WERI-Rb-1 (cell line): ENCODE results near the gene CUL4A.

Experiments
- DNase-seq: peaks from one replicate; pipeline ENCODE4 v3.0.0-alpha.2; 2020
- H3K27ac ChIP-seq: fragments of 250-450 bp; sonication (Bioruptor Pico); 2 replicates; pipeline ENCODE4 v1.5.1; 2020; ENCODE audit warnings: mild to moderate bottlenecking, moderate library complexity
- H3K27me3 ChIP-seq: fragments of 250-450 bp; sonication (Bioruptor Pico); 2 replicates; pipeline ENCODE4 v1.5.1; 2021; ENCODE audit warnings: mild to moderate bottlenecking, low read depth, moderate library complexity; ENCODE audit not compliant: insufficient read depth, severe bottlenecking
- H3K36me3 ChIP-seq: fragments of 250-450 bp; sonication (Bioruptor Pico); 2 replicates; pipeline ENCODE4 v1.5.1; 2020; ENCODE audit warnings: mild to moderate bottlenecking, moderate library complexity
- H3K4me3 ChIP-seq: 2 replicates; pipeline ENCODE4 v1.5.1; 2011; ENCODE audit warnings: low read depth, mild to moderate bottlenecking, control low read depth, low read length
- H3K9me3 ChIP-seq: fragments of 250-450 bp; sonication (Bioruptor Pico); 2 replicates; pipeline ENCODE4 v1.5.1; 2021; ENCODE audit warnings: mild to moderate bottlenecking, moderate library complexity; ENCODE audit not compliant: severe bottlenecking
- TF ChIP-seq, protein P1 (sequence below): IDR thresholded peaks from 2 replicates; pipeline ENCODE4 v1.5.1; 2011; ENCODE audit warnings: low read depth, mild to moderate bottlenecking, control low read depth, inconsistent platforms, low read length

Gene CUL4A

DNA sequence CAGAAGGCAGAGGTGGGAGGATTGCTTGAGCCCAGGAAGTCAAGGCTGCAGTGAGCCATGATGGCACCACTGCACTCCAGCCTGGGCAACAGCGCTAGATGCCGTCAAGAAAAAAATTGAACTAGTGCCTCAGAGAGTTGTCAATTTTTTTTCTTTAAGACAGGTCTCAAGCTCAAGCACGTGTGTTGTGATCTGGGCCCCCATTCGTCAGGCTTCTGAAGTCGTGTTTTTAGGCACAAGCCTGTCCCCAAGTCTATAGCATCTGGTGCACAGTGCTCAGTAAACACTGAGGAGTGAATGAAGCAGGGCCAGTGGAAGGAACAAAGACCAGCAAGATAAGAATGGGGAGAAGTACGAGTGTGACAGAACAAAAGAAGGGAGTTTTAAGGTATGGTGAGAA lies 63.9 kb downstream of the CUL4A start:
- no peaks in the 10 kb centered on the region for H3K9me3 ChIP-seq
- TF ChIP-seq, protein P1, sequence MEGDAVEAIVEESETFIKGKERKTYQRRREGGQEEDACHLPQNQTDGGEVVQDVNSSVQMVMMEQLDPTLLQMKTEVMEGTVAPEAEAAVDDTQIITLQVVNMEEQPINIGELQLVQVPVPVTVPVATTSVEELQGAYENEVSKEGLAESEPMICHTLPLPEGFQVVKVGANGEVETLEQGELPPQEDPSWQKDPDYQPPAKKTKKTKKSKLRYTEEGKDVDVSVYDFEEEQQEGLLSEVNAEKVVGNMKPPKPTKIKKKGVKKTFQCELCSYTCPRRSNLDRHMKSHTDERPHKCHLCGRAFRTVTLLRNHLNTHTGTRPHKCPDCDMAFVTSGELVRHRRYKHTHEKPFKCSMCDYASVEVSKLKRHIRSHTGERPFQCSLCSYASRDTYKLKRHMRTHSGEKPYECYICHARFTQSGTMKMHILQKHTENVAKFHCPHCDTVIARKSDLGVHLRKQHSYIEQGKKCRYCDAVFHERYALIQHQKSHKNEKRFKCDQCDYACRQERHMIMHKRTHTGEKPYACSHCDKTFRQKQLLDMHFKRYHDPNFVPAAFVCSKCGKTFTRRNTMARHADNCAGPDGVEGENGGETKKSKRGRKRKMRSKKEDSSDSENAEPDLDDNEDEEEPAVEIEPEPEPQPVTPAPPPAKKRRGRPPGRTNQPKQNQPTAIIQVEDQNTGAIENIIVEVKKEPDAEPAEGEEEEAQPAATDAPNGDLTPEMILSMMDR, result no peak
- peak overlapping the region; percentile 75 for H3K27ac ChIP-seq
- H3K27me3 ChIP-seq, result no peaks in the 10 kb centered on the region
- H3K36me3 ChIP-seq, result peaks cover 3% of the 10 kb centered on the region
- H3K4me3 ChIP-seq, result peak overlapping the region; percentile 22
- no peak for DNase-seq

DNA sequence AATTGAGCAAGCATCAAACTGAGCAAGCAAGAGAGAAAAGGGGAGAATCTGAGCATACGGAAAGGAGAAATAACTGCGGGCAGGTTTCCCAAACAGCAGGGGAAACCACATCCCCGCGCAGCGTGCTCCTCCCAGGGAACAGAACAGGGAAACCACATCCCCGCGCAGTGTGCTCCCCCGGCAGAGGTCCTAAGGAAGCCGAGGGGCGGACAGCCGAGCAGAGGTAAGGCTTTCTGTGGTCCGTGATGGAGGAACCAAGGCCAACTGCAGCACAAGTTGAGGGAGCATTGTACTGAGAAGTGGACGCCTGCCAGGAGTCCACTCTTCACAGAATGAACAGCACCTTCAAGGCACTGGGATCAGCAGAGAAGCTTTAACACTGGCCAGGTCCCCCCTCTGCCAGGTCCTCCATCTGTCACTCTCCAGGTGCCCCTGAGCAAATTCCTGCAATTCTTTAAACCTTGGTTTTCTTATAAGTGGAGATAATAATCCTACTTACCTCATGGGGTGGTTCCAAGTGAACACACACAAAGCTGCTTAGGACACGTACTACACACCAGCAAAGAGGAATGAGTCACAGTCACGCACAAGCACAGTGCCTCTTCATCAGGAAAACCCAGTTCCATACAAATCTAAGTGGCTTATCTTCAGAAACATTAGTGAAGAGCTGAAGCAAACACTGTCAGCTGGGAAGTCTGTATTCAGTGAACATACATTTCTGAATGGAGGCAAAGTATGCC lies 64.6 kb downstream of the CUL4A start:
- Histone ChIP-seq H3K4me3 (peak overlapping the region; percentile 22), H3K9me3 (no peaks in the 10 kb centered on the region), H3K27me3 (no peaks in the 10 kb centered on the region), H3K27ac (peak overlapping the region; percentile 75), H3K36me3 (no peaks in the 10 kb centered on the region; the same call in 1 of the 2 replicates)
- peak; percentile 90 for DNase-seq
- TF ChIP-seq, protein P1, result no peak

DNA sequence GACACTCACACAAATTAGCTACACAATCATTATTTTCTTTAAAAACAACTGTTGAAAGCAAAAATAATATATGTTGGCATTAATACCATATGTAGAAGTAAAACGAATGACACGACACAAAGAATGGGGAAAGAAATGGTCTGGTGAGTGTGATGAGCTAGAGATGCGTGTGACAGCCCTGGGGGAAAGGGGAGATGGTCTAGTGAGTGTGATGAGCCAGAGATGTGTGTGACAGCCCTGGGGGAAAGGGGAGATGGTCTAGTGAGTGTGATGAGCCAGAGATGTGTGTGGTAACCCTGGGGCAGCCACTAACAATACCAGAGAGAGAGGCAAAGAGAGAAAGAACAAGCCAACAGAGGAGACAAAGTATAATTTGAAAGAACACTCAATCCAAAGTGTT lies 65.3 kb downstream of the CUL4A start:
- Histone ChIP-seq H3K4me3 (peak overlapping the region; percentile 22), H3K27me3 (no peaks in the 10 kb centered on the region), H3K9me3 (no peaks in the 10 kb centered on the region), H3K27ac (peak overlapping the region; percentile 75), H3K36me3 (no peaks in the 10 kb centered on the region)
- DNase-seq, result no peak
- TF ChIP-seq, protein P1, result no peak

DNA sequence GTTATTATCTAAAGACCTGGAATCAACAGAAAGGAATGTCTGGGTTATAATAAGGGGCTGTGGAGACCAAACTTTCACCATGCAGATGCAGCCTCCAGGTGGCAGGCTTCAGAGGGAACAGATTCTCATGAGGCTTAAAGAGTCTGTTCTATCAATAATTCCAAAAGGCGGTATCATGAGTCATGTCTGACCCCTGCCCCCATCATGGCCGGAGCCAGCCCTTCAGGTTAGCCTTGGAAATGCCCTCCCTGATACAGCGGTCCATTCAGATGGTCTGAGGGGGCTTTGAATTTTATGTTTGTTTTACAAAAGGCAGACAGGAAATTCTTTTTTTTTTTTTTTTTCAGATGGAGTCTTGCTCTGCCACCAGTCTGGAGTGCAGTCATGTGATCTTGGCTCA lies 66.0 kb downstream of the CUL4A start:
- Histone ChIP-seq H3K9me3 (no peaks in the 10 kb centered on the region), H3K27ac (peak overlapping the region; percentile 75), H3K27me3 (no peaks in the 10 kb centered on the region), H3K4me3 (no peak overlapping the region), H3K36me3 (no peaks in the 10 kb centered on the region)
- TF ChIP-seq, protein P1, result peak; percentile 81
- peak; percentile 89 for DNase-seq

DNA sequence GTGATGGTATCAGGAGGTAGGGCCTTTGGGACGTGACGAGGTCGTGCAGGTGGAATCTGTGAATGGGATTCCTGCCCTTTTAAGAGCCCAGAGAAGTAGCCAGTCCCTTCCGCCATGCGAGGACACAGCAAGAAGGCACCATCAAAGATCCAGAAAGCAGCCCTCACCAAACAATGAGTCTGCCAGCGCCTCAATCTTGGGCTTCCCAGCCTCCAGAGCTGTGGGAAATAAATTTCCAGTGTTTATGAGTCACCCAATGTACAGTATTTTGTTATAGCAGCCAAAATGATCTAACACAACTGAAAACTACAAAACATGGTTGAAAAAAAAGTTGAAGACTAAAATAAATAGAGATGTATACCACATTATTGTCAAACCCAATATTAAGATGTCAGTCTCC lies 70.7 kb downstream of the CUL4A start:
- TF ChIP-seq, protein P1, result no peak
- H3K4me3 ChIP-seq, result no peak overlapping the region
- no peaks in the 10 kb centered on the region for H3K36me3 ChIP-seq
- H3K27me3 ChIP-seq, result no peaks in the 10 kb centered on the region
- no peak overlapping the region for H3K27ac ChIP-seq
- DNase-seq, result no peak
- H3K9me3 ChIP-seq, result no peaks in the 10 kb centered on the region

DNA sequence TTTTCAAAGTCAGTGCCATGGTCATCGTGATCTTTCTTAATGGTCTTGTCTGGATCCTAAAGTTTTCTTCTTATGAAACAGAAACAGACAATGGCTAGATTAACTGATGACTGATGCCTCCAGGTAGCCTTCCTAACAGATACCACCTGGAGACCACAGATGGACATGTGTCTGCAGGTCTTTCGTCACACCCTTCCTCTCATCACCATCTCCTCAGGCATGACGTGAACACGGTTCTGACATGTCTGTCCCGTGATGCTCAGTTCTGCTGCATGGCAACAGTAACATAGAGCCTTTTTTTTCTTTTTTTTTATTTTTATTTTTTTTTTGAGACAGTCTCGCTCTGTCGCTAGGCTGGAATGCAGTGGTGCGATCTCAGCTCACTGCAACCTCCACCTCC lies 74.5 kb downstream of the CUL4A start:
- TF ChIP-seq, protein P1, result no peak

More for the DNA sequence above, 74.5 kb downstream of the CUL4A start:
- H3K4me3 ChIP-seq, result no peak overlapping the region
- no peaks in the 10 kb centered on the region for H3K36me3 ChIP-seq
- peaks cover 4% of the 10 kb centered on the region for H3K27me3 ChIP-seq
- peaks cover 7% of the 10 kb centered on the region for H3K9me3 ChIP-seq
- H3K27ac ChIP-seq, result no peak overlapping the region
- DNase-seq, result no peak
